ENCODE results near the gene MRPL12.

Gene MRPL12

GRCh38 chr17:81703747-81704654 lies 834 bp downstream of the MRPL12 start:
- DNase-seq: peak; percentile 15

- DNase-seq: no peak
Observed at GRCh38 chr17:81705518-81706231, 2.5 kb downstream of the MRPL12 start.

- DNase-seq: no peak
Observed at GRCh38 chr17:81706232-81706611, 3.1 kb downstream of the MRPL12 start.

GRCh38 chr17:81706757-81707624 lies 3.8 kb downstream of the MRPL12 start:
- DNase-seq: no peak

- no peak for DNase-seq
Observed at GRCh38 chr17:81707725-81708646, 4.8 kb downstream of the MRPL12 start.

GRCh38 chr17:81708739-81709185 lies 5.6 kb downstream of the MRPL12 start:
- no peak for DNase-seq

GRCh38 chr17:81710514-81711308 lies 7.5 kb downstream of the MRPL12 start:
- DNase-seq: no peak

- DNase-seq: peak; percentile 80
Observed at GRCh38 chr17:81711814-81712467, 8.8 kb downstream of the MRPL12 start, which contains the start of gene SLC25A10. SLC25A10 (plus strand) TSS chr17:81712284; CDS start chr17:81712427, 143 bp downstream.

- no peak for DNase-seq
Observed at GRCh38 chr17:81712468-81713003, 9.4 kb downstream of the MRPL12 start.

- no peak for DNase-seq
Observed at GRCh38 chr17:81713004-81713555, 9.9 kb downstream of the MRPL12 start.

GRCh38 chr17:81713556-81714411 lies 10.6 kb downstream of the MRPL12 start:
- no peak for DNase-seq

GRCh38 chr17:81714412-81715106 lies 11.4 kb downstream of the MRPL12 start:
- DNase-seq: no peak

GRCh38 chr17:81715107-81715871 lies 12.1 kb downstream of the MRPL12 start:
- DNase-seq: no peak

- no peak for DNase-seq
Observed at GRCh38 chr17:81715872-81716673, 12.9 kb downstream of the MRPL12 start.

- no peak for DNase-seq
Observed at GRCh38 chr17:81716674-81716996, 13.5 kb downstream of the MRPL12 start.

GRCh38 chr17:81717049-81717765 lies 14.0 kb downstream of the MRPL12 start:
- no peak for DNase-seq
